ENCODE data around the gene PDE4B.

PDE4B gene

DNA sequence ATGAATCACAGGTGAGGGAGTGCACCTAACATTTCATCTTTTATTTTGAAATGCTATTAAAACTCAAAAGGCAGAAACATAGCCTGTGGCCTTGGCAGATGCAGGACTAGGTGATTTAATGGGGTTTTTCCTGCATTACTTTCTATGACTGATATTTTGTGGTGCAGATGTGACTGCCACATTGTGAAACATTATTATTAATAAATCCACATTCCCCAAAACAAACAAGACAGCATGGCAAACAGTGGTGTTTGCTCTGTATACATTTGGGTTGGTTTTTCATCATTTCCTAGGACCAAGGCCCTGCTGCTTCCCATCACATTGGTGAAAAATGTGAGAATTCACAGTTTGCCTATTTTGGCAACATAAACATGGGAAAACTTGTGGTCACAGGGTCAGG, 493.6 kb downstream of the PDE4B start:
- DNase-seq (ENCODE audit: low spot score), result no peak

DNA sequence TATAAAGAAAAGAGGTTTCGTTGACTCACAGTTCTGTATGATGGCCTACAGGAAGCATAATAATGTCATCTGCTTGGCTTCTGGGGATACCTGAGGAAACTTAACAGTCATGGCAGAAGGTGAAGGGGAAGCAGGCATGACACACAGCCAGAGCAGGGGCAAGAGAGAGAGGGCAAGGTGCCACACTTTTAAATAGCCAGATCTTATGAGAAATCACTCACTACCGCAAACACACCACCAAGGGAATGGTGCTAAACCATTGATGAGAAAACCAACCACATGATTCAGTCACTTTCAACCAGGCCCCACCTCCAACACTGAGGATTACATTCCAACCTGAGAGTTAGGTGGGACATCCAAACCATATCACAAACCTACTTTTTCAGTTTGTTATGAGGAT, 495.4 kb downstream of the PDE4B start:
- peak; percentile 48 for DNase-seq (ENCODE audit: low spot score)

DNA sequence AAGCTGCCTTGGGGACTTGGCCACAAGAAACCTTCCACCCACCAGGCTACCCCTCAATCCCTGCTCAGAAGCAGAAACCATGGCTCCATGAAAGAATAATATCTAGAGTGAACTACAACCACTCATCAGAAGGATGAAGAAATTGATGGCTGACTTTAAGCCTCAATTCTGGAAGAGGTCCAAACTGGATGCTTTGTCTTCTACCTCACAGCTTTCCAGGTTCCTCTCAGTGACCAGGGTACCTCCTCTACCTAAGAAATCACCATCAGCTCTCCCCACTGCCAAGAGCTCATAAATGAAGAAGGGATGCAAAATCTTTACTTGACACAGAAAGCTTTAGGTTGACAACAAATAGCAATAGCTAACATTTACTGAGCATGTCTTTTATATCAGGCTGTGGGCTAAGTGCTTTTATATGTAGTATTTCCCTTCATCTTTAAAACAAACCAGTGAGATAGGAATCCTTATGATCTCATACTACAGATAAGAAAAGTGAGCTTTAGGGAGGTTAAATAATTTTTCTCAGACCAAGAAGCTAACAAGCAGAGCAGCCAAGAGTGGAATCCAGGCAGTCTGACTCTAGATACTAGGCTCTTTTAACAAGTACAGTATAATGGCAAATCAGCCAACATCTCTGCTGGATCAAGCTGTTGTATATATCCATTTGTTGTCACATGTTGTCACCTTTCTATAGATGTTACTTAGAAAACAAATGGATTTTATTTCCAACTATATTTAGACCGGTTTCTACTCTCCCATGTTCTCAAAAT, 498.3 kb downstream of the PDE4B start:
- no peak for DNase-seq (ENCODE audit: low spot score)

DNA sequence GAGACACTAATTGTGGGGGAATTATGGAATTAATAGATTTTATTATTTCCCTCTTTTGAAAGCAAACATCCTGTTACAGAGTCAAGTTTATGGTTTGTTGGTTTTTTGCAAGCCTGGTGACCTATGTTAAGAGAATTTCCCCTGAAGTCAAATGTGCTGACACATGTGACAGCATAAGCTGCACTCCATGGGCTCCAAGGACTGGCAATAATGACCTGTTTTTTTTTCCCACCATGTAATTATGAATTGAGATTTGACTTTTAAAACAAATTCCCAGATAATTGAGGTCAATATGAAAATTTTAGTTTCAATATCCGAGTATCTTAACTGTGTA, 498.8 kb downstream of the PDE4B start:
- DNase-seq (ENCODE audit: low spot score), result no peak

DNA sequence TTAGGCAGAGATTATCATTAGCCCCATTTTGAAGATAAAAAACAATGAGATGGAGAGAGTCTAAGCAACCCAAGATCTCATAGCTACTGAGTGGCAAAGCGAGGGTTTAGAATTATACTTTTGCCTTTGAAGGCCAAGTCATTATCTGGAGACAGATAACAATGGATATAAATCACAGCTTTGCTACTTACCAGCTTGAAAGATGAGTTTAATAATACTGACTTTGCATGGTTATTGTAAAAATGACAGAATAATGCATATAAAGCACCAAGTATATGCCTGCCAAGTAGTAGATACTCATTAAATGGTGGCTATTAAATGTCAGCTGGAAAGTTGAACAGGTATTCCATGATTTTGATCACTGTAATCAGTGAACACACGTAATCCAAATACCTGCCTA, 499.6 kb downstream of the PDE4B start:
- DNase-seq (ENCODE audit: low spot score), result no peak

DNA sequence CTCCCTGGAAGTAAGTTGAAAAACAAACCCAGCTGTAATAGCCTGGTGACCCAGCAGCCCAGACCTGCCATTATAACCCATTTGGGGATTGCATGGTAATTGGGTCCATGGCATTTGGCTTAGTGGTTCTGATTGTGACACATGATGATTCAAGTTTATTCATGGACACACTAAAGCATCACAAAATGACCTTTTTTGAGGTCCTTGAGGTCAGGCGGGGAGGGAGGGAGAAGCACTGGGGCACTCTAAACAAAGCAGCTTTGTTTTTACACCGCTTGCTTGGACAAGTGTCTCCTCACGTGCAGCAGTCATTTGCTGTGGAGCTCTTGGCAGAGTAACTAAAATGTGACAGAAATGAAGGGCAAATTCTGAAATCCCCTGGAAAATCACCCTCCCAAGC, 500.2 kb downstream of the PDE4B start:
- no peak for DNase-seq (ENCODE audit: low spot score)

DNA sequence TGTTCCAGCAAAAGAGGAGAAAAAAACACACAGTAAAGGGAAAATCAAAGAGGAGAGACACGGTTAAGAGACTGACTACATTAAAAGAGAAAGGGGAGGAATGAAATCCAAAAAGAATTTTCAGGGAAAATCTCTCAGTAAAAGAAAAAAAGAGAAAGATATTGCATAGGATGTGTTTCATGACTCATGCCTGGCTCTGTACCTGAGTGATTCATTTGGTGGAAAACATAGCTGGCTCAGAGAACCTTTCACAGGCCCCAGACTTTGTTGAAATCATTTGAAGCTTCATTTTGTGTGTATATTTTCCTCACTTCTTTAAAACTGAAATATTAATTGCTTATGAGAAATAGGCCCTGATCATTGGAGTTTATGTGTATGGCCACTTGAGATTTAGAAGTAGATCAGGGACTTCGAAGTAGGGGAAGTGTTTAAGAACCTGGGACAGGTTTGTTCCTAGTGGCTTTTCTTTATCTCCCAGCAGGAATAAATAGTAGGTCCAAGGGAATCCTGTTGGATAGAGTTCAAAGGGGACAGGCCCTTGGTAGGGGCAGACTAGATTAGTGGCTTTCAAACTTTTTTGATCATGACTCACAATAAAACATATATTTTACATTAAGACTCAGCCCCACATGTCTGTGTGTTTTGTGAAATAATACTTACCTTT, 502.1 kb downstream of the PDE4B start:
- peak; percentile 41 for DNase-seq (ENCODE audit: low spot score)

DNA sequence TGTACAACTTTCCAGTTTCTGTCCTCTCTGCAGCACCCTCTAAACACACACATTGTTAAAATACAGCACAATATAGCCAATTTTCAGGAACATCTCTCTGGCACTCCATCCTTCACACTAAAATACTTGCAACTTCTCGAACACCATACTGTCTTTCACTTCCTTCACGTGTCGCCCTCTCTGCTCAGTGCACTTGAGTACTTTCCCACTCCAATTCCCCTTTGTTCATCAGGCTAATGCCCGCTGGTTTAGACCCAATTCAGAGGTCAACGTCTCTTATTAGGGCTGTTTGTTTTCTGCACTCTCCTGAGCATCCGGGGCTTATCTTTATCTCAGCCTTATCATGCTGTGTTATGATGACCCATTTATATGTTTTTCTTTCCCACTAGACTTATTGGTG, 503.1 kb downstream of the PDE4B start:
- no peak for DNase-seq (ENCODE audit: low spot score)

DNA sequence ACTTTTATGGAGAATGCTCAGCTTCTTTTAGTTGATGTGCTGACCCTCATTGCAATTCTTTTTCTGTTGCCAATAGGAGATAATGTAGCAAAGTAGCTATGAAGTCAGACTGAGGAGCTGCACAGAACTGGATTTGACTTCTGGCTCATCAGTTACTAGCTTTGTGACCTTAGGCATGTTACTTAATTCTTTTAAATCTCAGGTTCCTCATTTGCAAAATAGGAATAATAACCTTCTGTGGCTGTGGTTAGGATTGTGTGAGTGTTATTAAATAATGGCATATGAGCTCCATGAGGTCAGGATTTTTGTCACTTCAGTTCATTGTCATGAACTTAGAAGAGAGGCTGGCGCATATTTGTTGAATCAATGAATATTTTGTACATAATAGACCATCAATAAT, 503.7 kb downstream of the PDE4B start:
- no peak for DNase-seq (ENCODE audit: low spot score)

DNA sequence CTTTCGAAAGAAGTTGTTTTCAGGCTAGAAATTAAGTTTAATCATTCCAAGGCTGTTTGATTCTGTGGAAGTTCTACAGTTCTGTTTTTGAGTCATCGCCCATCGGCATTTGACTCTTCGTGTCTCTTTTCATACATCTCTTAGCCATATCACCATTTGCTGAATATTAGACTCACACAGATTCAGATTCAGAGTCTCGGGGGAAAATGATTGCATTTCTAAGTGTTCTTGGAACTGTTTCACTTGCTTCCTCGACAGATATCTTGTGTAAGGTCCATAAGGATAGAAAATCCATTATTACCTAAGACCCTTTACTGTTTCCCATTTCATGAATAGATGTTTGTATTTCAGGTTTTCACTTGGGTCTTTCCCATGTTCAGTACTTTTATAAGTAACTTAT, 504.3 kb downstream of the PDE4B start:
- DNase-seq (ENCODE audit: low spot score), result peak; percentile 44

DNA sequence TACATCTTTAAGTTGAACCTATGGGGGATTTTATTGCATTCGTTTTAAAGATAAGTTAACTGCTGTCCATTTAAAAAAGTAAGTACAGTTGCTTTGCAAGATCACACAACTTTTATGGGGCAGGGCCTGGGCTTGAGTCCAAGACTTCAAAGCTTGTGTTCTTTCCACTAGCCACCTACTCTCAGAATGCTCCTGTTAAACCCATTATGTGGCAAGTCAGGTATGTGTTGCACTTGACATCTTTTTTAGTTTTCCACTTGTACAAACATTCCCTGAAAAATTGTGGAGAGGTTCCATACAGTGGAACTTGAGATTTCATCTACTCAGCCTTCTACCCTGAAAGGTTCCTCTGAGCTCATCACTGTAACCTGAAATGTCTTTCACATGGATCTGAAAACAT, 505.8 kb downstream of the PDE4B start:
- DNase-seq (ENCODE audit: low spot score), result no peak

DNA sequence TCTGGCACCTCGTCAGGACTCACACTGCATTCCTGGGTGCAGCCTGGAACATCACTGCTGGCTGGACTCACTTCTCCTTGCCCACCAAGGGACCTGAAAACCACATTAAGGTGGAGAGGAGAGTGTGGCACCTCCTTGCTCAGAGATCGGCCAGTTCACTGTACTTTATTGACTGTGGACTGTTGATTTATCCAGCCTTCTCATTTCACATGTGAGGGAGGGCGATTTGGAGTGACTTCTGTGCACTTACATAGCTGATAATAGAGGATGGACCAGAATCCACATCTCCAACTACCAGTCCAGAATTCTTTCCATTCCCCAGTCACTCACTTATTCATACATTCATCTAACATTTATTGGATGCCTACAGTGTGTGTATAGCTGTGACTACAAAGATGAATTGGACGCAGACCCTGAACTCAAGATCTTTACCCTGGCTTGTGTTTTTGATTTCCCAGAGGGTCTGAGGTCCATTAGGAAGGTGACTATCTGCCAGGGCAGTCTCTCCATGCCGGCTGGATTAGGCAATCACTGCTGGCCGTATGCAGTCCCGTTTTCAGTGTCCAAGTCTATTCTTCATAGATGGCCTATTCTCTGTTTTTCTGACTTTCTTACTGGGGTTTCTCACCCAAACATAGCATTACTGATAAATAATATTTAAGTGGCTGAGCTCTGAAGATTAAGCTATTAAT, 507.7 kb downstream of the PDE4B start:
- DNase-seq (ENCODE audit: low spot score), result no peak

DNA sequence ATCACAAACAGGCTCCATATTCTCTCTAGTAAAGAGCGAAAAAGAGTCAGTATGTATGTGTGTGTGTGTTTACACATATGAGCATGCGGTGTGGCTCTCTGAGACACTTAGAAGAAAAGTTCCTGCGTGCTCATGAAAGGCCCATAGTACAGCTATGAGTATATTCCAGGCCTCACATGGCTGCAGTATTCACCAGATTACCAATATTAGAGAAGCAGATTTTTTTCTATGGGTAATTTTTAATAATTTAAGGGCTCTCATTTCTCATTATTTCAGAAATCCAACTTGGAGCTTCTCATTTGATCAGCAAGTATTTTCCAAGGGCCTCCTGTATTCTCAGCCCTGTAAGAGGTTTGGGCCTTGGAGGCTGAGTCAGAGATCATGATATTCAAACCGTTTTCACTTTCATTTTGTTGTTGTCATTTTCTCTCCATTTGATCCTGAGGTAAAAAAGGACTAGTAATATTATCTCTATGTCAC, 508.3 kb downstream of the PDE4B start:
- peak; percentile 70 for DNase-seq (ENCODE audit: low spot score)

DNA sequence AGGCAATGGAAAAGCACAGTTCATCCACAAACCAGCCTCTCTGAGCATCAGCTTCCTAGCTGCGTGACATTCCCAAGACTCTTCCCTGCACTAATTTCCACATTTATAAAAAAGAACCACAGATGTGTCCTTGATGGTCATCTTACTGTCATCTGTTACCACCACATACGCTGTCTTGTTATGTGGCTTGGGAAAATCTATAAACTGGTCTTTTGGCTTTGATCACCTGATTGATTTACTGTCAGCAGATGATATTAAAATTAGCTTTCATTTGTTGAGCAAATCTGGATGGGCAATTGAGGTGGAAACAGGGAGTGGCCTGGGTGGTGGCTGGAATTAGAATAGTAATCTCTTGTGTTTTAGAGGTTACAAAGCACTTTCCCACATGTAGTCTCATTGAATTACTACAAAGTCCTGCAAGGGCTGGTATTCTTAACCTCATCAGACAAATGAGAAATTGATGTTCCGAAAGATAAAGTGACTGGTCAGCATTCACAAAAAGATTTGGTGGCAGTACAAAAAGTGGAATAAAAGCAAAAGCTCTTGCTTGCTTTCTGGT, 509.6 kb downstream of the PDE4B start:
- DNase-seq (ENCODE audit: low spot score), result no peak

DNA sequence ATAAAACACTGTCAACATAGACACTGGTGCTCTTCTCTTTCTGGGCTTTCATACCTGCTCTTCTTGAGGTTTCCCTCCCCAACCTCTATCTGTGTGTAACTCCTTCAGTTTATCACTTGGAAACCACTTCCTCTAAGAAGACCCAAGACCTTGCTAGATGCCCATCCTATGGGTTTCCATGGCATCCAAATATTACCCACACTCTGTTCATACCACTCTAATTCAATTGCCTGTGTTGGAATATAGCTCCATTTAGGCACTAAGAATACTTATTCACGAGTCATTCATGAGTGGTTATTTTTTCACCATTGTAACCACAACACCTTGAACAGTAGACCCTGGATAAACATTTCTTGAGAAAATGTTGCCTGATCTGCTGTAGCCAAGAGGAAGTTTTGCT, 510.1 kb downstream of the PDE4B start:
- no peak for DNase-seq (ENCODE audit: low spot score)

DNA sequence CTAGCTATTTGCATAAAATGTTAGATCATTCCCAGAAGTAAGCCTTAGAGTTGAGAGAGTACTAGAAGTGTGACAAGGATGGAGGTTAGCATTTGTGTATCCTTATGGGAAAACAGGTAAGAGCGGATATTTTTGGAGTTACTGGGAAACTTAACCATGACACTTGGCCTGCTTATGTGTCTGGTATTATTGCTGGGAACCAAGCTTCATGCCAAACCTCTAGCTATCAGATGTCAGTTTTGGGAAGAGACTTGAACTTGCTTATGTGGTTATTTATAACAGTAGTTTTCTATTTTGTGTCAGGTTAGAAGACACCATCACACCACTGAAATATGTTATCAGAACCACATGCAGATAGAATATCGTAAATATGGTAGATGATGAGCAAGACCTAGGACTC, 511.0 kb downstream of the PDE4B start:
- DNase-seq (ENCODE audit: low spot score), result no peak

DNA sequence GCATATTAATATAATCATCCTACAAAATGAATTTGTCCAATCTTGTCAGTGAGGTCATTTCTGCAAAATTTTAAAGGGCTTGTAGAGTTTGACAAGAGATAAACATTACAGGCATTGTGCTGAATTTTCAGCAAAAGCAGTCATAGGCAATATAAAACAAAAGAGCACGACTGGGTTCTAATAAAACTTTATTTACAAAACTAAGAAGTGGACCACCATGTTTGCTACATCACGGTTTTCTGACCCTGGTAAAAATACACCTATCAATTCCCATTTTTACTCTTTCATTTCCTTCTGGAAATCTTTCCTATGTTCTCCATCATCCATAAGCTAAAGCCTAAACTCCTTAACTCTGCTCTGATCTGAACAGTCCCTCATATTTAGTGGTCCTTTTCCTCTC, 511.4 kb downstream of the PDE4B start:
- no peak for DNase-seq (ENCODE audit: low spot score)

DNA sequence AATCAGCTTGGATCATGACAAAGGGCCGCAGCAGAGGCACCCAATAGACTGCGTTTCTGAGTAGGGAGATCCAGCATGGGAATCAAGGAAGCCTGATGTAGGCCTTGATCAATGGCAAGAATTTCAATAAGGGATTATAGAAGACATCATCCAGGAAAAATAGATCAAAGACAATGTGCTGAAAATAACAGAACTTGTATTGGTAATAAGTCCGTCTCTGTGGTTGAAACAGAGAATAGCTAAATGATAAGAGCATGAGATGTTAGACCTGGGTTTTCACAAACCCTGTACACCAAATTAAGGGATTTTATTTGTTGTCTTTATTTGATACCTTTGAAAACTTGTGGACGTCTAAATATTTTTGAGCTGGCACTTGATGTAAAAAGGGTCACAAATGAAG, 513.2 kb downstream of the PDE4B start:
- no peak for DNase-seq (ENCODE audit: low spot score)

DNA sequence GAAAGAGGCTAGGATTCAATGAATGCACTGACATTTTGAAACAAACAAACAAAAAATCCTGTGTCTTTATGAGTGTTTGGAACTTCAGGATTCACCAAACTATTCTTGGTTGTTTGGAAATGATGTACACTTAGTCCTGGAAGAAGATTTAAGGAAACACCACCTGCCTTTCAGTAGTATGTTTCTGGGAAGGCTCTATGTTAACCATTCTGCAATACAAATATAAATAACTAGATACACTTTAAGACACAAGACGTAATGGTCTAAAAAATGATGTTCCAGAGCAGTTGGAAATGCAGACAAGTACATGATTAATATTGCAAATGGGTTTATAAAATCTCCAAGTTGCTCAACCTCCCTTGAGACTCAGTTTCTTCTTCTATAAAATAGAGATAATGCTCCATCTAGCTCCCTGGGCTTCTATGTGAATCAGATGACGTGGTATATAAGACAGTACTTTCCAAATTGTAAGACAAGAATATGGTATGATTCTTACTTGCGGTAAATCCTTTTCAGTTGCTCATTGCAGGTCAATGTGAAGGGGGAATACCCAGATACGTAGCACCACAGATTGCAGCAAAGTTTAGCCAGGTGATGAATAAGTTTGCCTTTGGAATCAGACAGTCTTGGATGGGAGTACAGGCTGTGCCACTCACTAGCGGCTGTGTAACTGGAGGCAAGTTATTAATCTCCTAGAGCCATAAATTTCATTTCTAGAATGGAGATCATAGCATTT, 516.5 kb downstream of the PDE4B start:
- DNase-seq (ENCODE audit: low spot score), result no peak

DNA sequence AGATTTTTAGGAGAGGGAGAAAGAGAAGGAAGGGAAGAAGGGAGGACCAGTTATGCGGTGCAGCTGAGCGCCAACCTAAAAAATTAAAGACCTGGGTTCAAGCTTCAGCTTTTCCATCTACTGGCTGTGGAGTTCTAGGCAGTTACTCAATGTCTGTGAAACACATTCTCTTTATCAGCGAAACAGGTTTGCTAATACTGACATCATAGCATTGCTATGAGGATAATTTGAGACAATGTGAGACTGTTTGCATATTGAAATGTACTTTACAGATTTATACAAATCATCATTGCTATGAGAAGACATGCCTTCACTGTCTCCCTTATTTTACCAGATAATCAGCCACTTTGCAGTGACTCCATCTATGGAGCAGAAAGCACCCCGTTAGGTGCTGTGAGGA, 518.4 kb downstream of the PDE4B start:
- no peak for DNase-seq (ENCODE audit: low spot score)

DNA sequence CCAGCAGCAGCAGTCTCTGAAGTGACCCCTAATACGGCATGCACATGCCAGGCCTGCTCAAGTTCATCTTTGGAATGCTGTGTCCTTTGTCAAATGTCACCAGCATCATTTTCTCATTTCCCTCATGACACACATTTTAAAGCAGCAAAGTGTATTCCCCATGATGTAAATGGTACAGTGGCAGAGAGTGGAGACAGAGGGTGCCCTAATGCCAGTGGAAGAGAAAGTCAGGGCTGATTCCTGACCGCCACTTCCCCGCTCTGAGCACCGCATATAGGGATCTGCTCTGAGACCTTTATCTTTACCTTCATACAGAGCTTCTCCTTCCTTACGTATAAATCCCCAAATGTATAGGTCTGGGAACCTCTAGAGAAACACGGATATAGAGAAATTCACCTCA, 518.9 kb downstream of the PDE4B start:
- DNase-seq (ENCODE audit: low spot score), result no peak

DNA sequence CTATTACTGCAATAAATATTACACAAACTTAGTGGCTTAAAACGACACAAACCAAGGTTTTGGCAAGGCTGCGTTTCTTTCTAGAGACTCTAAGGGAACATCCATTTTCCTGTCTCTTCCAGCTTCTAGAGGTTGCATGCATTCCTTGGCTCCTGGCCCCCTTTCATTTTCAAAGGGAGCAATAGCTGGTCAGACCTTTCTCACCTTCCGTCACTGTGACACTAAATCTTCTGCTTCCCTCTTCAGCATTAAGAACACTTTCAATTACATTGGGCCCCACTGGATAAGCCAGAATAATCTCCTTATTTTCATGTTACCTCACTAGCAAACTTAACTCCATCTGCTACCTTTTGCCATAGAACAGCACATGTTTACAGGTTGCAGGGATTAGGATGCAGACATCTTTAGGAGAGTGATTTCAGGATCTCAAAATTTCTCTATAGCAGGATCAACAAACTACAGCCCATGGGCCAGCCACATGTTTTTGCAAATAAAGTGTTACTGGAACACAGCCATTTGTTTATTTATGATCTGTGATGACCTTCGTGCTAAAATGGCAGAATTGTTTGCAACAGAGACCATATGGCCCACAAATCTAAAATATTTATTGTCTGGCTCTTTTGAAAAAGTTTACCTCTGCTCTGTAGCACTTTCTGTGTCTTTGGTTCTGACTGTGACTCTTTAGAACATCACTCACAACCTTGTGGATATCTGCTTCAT, 519.7 kb downstream of the PDE4B start:
- DNase-seq (ENCODE audit: low spot score), result no peak

All from activated CD4-positive, alpha-beta T cell treated with anti-CD3 and anti-CD28 coated beads, Interleukin-2, Interleukin-4, amounts not matched to agents 100 ng/mL and 50 ng/mL, durations not matched to agents 16 hours and 8 hours (primary cell).